Measurements from ENCODE around the gene ZKSCAN8. TPM values are rescaled to one million over a fixed set of nuclear protein-coding genes. Genes with fewer than 3 reads are reported as not detected.

Gene ZKSCAN8
- total RNA-seq, 1 experiment from 2014 or later = 29.4 TPM

DNA sequence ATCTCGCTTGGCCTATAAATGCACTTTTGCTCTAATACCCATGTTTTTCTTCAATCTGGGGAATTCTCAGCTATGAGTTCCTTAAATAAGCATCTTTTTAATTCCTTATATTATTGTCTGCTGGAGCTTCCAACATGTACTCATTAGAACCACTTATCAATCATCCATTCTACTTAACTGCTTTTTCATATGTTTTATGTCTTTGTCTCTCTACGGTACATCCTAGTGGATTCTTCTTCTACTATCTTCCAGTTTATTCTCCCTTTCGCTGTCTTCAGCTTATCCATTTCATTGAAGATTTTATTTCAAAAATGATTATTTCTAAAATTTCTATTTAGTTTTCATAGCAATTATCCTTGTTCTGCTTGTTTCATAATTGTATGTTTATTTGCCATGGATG lies 29.7 kb upstream of the ZKSCAN8 start:
- no TSS peak for BruUV-seq (replicated peaks)
- H3K4me3 ChIP-seq (ENCODE audit: low read depth, low read length, poor library complexity, severe bottlenecking) = no peak overlapping the region
- H3K4me1 ChIP-seq (ENCODE audit: insufficient read depth, low read length, poor library complexity, severe bottlenecking) = no peaks in the 10 kb centered on the region
- CTCF ChIA-PET = no interaction called here
- H3K27me3 ChIP-seq (replicated peaks; ENCODE audit: insufficient read depth, low read depth, low read length, poor library complexity) = no peaks in the 10 kb centered on the region
- intact Hi-C loops (cut with micrococcal nuclease; ENCODE audit: unreplicated experiment) = no loop called here
- H3K36me3 ChIP-seq (ENCODE audit: insufficient read depth, low read length, poor library complexity, severe bottlenecking) = peaks cover 16% of the 10 kb centered on the region
- no peak overlapping the region for H3K27ac ChIP-seq (ENCODE audit: low read depth, low read length, poor library complexity, severe bottlenecking)
- POLR2A ChIA-PET (ENCODE audit: low non-redundant PET) = no interaction called here
- H3K9me3 ChIP-seq (ENCODE audit: low read depth, low read length, poor library complexity, severe bottlenecking) = no peaks in the 10 kb centered on the region
- DNase-seq (ENCODE audit: low spot score) = no peak
- TF ChIP-seq, protein P1, sequence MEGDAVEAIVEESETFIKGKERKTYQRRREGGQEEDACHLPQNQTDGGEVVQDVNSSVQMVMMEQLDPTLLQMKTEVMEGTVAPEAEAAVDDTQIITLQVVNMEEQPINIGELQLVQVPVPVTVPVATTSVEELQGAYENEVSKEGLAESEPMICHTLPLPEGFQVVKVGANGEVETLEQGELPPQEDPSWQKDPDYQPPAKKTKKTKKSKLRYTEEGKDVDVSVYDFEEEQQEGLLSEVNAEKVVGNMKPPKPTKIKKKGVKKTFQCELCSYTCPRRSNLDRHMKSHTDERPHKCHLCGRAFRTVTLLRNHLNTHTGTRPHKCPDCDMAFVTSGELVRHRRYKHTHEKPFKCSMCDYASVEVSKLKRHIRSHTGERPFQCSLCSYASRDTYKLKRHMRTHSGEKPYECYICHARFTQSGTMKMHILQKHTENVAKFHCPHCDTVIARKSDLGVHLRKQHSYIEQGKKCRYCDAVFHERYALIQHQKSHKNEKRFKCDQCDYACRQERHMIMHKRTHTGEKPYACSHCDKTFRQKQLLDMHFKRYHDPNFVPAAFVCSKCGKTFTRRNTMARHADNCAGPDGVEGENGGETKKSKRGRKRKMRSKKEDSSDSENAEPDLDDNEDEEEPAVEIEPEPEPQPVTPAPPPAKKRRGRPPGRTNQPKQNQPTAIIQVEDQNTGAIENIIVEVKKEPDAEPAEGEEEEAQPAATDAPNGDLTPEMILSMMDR (conservative IDR thresholded peaks at IDR 0.05; ENCODE audit: low read depth, low read length) = no peak
- TF ChIP-seq EZH2 (IDR thresholded peaks at IDR 0.05; ENCODE audit: borderline replicate concordance, low read depth, low read length, poor library complexity, severe bottlenecking) = no peak

DNA sequence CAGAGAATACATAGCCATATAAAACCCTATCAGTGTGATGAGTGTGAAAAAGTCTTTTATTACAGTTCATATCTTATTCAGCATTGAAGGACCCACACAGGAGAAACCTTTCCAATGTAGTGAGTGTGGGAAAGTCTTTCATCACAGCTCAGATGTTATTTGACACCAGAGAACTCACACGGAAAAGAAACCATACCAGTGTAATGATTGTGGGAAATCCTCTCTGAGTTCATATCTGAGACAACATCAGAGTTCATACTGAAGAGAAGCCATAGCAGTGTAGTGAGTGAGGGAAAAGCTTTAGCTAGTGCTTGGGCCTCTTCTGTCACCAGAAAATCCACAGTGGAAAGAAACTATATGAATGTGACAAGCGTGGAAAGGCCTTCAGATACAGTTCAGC lies 25.9 kb upstream of the ZKSCAN8 start:
- Histone ChIP-seq H3K4me1 (ENCODE audit: insufficient read depth, low read length, poor library complexity, severe bottlenecking) (no peaks in the 10 kb centered on the region), H3K27me3 (replicated peaks; ENCODE audit: insufficient read depth, low read depth, low read length, poor library complexity) (no peaks in the 10 kb centered on the region), H3K36me3 (ENCODE audit: insufficient read depth, low read length, poor library complexity, severe bottlenecking) (peaks cover 37% of the 10 kb centered on the region), H3K4me3 (ENCODE audit: low read depth, low read length, poor library complexity, severe bottlenecking) (no peak overlapping the region), H3K27ac (ENCODE audit: low read depth, low read length, poor library complexity, severe bottlenecking) (no peak overlapping the region), H3K9me3 (ENCODE audit: low read depth, low read length, poor library complexity, severe bottlenecking) (no peaks in the 10 kb centered on the region)
- POLR2A ChIA-PET (ENCODE audit: low non-redundant PET) = no interaction called here
- TF ChIP-seq EZH2 (IDR thresholded peaks at IDR 0.05; ENCODE audit: borderline replicate concordance, low read depth, low read length, poor library complexity, severe bottlenecking) = no peak
- TF ChIP-seq, protein P1 (conservative IDR thresholded peaks at IDR 0.05; ENCODE audit: low read depth, low read length) = no peak
- no peak for DNase-seq (ENCODE audit: low spot score)
- CTCF ChIA-PET = no interaction called here
- BruUV-seq (replicated peaks) = no TSS peak
- intact Hi-C loops (cut with micrococcal nuclease; ENCODE audit: unreplicated experiment) = no loop called here

DNA sequence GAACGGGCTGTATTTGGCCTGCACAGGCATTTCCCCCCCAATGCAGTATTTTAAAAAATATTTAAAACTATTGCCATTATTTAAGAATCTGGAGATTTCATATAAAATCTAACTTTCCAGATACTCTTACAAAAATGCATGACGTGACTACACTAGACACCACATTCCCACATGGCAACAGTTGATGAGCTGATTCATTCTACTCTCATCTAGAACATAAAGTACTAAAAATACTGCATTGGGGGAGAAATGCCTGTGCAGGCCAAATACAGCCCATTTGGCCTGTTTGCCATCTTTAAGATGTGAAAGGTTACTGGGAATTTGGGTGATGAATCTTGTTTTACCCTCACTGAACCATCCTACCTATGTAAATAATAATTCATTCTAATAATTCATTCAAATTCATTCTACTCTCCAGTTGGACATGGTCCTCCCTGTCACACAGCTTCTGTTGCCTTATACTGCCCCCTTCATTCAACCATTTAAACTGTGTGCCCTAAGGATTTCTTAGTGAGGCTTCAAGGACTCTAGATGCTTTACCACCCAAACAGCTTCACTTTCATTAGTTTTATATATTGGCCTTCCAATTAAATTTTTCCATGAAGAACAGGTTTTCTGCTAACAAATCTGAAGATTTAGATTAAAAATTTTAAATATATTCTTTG lies 24.2 kb upstream of the ZKSCAN8 start:
- ChIA-PET POLR2A (ENCODE audit: low non-redundant PET) (no interaction called here), CTCF (no interaction called here)
- H3K36me3 ChIP-seq (ENCODE audit: insufficient read depth, low read length, poor library complexity, severe bottlenecking) = peaks cover 44% of the 10 kb centered on the region
- intact Hi-C loops (cut with micrococcal nuclease; ENCODE audit: unreplicated experiment) = no loop called here
- BruUV-seq (replicated peaks) = no TSS peak
- H3K4me3 ChIP-seq (ENCODE audit: low read depth, low read length, poor library complexity, severe bottlenecking) = no peak overlapping the region
- no peaks in the 10 kb centered on the region for H3K4me1 ChIP-seq (ENCODE audit: insufficient read depth, low read length, poor library complexity, severe bottlenecking)
- no peaks in the 10 kb centered on the region for H3K27me3 ChIP-seq (replicated peaks; ENCODE audit: insufficient read depth, low read depth, low read length, poor library complexity)
- no peak for DNase-seq (ENCODE audit: low spot score)
- TF ChIP-seq EZH2 (IDR thresholded peaks at IDR 0.05; ENCODE audit: borderline replicate concordance, low read depth, low read length, poor library complexity, severe bottlenecking) = no peak
- TF ChIP-seq, protein P1 (conservative IDR thresholded peaks at IDR 0.05; ENCODE audit: low read depth, low read length) = no peak
- H3K9me3 ChIP-seq (ENCODE audit: low read depth, low read length, poor library complexity, severe bottlenecking) = no peaks in the 10 kb centered on the region
- no peak overlapping the region for H3K27ac ChIP-seq (ENCODE audit: low read depth, low read length, poor library complexity, severe bottlenecking)
